AG08396 (cell line): ENCODE data around the gene HEPN1.
A peak's percentile ranks its signal among the peaks of the same experiment; 100 is the strongest.

Experiments used
- DNase-seq: peaks from one replicate; pipeline ENCODE4 v3.0.0; 2012; ENCODE audit warnings: low spot score, mixed read lengths

Gene HEPN1

DNA sequence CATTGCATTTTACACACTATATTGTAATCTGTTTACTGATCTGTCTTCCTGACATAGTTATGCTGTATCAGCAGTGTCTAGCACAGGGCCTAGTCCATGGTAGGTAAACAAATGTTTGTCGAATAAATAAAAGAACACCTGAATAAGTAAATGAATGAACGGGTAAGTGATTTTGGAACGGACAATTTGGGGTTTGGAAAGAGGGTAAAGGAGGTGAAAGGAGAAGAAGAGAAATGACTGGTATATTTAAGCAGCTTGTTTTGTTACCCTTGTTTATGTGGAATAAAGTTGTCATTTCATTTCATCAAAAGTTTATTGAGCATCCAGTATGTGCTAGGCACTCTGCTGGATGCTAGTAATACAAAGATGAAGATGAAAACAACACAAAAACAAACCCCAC lies at the start of gene HEPN1:
Gene HEPN1 (plus strand): TSS at position 301 of the 400 bp plus-strand sequence.
- DNase-seq, result no peak

DNA sequence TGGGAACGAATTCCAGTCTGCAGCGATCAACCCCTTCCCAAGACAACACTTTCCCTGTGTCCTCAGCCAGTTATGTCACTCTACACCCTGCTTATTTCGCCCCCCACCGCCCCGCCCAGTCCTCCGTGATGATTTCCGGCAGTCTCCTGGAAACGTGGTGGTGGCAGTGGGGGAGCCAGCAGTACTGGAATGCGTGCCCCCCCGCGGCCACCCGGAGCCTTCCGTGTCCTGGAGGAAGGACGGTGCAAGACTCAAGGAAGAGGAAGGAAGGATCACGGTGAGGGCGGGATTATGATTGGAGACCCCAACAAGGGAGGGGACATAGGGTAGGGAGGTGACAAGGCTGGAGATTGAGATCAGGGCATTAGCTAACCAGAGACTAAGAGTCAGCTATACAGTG lies 49.7 kb upstream of the HEPN1 start:
- DNase-seq, result no peak

- DNase-seq, result no peak
Observed at GRCh38 chr11:124869856-124870387, 49.1 kb upstream of the HEPN1 start.

DNA sequence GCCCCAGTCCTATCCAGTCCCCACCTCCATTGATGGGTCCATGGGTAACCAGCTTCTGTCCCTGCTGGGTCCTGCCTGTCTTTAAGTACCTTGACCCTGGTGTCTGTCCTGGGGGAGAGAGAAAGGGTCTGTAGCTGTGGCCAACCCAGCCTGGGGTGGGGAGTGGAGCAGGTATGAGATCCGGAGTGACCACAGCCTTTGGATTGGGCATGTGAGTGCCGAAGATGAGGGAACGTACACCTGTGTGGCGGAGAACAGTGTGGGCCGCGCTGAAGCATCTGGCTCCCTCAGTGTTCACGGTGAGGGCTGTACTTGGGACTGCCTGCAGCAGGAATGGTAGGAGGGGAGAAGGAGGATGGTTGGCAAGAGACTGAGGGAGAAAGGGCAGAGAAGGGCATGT lies 48.6 kb upstream of the HEPN1 start:
- no peak for DNase-seq

DNA sequence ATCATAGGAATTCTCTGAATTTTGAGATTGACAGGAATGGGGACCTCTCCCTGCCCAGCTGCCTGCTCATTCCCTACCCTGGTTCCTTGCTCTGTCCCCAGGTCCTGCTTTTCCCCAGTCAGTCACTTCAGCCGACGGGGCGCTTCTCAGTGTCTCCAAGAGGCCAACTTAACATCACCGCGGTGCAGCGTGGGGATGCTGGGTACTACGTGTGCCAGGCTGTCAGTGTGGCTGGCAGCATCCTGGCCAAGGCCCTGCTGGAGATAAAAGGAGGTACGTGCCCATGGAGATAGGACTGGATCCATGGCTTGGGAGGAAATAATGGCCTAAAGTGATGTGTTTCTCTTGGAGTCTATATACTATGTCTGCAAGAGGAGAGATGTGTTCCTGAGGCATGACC lies 46.8 kb upstream of the HEPN1 start:
- DNase-seq, result no peak

DNA sequence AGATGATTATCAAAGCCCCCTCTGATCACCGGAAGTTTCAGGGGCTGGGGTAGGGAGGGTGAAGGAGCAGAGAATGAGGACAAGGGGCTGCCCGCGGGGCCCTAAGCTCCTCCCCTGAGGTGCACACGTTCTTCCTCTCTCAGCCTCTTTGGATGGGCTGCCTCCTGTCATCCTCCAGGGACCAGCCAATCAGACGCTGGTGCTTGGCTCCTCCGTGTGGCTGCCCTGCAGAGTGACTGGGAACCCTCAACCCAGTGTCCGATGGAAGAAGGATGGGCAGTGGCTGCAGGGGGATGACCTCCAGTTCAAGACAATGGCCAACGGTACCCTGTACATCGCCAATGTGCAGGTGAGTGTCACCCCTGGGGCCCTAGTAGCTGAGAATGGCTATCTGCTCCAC lies 46.3 kb upstream of the HEPN1 start:
- DNase-seq, result no peak

GRCh38 chr11:124873951-124874350 lies 45.1 kb upstream of the HEPN1 start:
- no peak for DNase-seq

- DNase-seq, result no peak
Observed at GRCh38 chr11:124874571-124875255, 44.3 kb upstream of the HEPN1 start.

DNA sequence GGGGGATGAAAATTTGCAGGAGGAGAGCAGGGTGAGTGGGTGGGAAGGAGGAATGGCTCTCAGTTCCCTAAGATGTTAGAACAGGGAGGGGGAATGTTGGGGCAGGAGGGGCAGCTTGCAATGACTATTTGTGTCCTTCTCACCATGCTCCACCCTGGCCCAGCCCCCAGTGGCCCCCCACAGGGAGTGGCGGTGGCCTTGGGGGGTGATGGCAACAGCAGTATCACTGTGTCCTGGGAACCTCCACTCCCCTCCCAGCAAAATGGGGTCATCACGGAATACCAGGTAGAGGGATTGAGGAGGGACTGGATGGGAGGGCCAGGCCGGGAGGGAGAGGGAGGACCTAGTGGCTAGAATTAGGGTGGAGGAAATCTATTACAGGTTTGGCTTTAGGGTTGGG lies 43.6 kb upstream of the HEPN1 start:
- no peak for DNase-seq

DNA sequence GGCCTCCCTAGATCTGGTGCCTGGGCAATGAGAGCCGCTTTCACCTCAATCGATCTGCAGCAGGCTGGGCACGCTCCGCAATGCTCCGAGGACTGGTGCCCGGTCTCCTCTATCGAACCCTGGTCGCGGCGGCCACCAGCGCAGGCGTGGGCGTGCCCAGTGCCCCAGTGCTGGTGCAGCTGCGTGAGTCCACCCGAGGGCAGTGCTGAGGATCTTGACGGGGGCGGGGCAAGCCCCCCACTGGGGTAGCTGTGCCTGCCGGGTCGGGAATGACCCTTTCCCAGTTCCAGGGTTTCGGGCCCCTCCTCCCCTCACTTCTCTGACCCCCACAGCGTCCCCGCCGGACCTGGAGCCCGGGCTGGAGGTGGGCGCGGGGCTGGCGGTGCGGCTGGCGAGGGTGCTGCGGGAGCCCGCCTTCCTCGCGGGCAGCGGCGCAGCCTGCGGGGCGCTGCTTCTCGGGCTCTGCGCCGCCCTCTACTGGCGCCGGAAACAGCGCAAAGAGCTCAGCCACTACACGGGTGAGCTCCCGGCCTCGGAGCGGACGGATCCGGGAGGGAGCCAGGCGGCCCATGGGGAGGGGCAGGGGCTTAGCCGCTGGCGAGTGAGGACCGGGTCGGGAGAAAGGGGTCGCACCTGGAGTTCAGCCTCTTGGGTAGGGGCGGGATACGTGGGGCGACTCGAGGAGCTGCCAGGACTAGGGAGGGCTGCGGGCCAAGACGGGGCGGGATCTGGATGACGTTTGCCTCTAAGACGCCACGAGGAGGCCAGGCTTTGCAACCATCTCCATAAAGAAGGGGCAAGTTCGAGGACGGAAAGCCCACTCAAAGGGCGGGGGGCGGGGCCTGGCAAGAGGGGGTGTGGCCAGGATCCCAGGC lies 42.9 kb upstream of the HEPN1 start:
- peak; percentile 96 for DNase-seq

GRCh38 chr11:124876818-124877630 lies 42.0 kb upstream of the HEPN1 start:
- DNase-seq, result no peak

DNA sequence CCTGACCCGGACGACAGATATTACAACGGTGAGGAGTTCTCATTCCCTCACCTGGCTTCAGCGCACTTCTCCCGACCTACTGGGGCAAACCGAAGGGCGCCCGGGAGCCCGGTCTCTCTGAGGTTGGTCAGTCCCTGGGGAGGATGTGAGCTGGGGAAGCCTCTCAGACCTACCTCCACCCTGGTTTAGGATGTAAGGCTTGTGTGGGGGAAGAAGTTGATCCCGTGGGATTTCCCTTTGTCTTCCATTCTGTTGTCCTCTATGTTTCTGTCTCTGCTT lies 41.5 kb upstream of the HEPN1 start:
- no peak for DNase-seq

- no peak for DNase-seq
Observed at GRCh38 chr11:124877910-124878758, 40.9 kb upstream of the HEPN1 start.

- DNase-seq, result no peak
Observed at GRCh38 chr11:124878759-124879492, 40.1 kb upstream of the HEPN1 start.

- DNase-seq, result no peak
Observed at GRCh38 chr11:124879493-124880289, 39.4 kb upstream of the HEPN1 start.

DNA sequence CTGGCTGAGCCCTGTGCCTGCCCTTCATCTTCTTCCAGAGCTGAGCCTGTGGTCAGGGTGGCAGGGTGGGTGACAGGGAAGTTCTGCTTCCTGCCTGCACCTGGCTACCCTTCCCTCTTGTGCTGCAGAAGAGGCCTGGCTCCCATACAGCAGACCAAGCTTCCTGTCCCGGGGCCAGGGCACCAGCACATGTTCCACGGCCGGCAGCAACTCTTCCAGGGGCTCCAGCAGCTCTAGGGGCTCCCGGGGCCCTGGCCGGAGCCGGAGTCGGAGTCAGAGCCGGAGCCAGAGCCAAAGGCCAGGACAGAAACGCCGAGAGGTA lies 38.8 kb upstream of the HEPN1 start:
- no peak for DNase-seq

- DNase-seq, result no peak
Observed at GRCh38 chr11:124880958-124881357, 38.1 kb upstream of the HEPN1 start.

DNA sequence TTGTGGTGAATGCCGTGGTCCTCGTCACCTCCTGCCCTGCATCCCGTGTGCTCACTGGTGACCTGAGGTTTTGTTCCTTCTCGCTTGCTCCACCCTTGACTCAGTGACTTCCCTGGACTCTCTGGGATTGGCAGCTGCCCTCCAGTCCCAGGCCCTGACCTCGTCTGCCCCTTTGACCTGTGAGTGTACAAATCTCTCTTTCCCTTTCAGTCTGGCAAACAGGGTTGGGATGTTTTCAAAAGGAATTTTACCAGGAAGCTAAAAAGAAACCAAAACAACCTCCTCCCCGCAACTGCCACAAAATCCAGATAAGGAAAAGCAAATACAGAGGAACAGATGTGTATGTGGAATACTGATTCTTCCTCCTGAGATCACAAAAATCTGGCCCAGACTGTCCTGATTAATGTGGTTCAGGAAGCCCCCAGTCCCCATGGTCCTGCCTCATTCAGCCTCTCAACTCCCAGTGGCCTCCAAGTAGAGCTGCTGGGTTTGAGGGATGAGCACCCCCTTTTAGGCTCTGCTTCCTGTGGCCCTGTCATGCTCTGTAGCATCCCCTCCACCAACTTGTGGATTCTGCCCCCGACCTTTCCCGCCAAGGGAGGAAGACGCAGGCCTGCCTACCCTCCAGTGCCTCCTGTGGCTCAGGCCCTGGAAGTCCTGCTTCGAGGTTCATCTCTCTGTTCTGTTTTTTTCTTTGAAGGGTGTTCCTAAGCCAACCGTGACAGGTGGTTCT lies 36.5 kb upstream of the HEPN1 start:
- no peak for DNase-seq

- no peak for DNase-seq
Observed at GRCh38 chr11:124884340-124884739, 34.7 kb upstream of the HEPN1 start.
